ENCODE results near the gene PROZ.
"Not testable (repeated sequence)": the region's sequence is repeated elsewhere in the genome, so short reads cannot be mapped to it uniquely, and the experiment has no call there.

Gene PROZ

DNA sequence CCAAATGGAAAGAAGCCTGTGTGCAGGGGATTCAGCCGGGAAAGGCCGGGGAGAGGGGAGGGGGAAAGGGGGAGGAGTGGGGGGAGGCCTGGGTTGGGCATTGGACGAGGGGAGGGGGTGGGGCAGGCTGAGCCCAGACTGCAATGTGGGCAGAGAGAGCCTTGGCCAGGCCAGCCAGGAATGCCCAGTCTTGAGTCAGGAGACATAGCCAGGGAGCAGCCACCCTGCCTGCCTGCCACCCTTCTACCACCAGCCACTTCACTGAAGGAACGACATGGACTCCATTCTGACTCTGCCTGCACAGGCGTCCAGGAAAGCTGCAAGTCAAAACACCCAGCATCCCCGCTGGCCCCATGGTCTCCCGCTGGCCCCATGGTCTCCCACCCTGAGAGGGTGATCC is 498 bp downstream of the PROZ start:
- DNase-seq = no peak

- DNase-seq = no peak
These were observed 1.3 kb downstream of the PROZ start for GRCh38 chr13:113159701-113160100.

GRCh38 chr13:113160983-113161382 is 2.5 kb downstream of the PROZ start:
- DNase-seq = no peak

DNA sequence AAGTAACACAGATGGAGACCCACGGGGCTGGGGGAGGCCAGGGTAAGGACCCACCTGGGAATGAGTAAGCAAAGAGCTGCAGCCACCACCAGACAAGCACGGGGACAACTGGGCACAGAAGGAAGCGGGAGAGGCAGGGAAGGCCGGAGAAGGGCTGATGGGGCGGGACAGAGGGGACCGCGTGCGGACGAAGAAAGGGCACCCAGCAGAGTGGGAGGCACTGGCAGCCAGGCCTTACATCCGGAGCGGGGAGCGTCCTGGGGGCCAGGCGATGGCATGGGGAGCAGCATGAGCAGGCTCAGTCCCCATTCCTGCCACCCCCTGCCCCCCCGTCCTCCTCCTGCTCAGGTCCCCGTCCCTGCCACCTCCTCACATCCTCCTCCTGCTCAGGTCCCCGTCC is 3.0 kb downstream of the PROZ start:
- DNase-seq = no peak

GRCh38 chr13:113161975-113162374 is 3.5 kb downstream of the PROZ start:
- DNase-seq = not testable (repeated sequence)

DNA sequence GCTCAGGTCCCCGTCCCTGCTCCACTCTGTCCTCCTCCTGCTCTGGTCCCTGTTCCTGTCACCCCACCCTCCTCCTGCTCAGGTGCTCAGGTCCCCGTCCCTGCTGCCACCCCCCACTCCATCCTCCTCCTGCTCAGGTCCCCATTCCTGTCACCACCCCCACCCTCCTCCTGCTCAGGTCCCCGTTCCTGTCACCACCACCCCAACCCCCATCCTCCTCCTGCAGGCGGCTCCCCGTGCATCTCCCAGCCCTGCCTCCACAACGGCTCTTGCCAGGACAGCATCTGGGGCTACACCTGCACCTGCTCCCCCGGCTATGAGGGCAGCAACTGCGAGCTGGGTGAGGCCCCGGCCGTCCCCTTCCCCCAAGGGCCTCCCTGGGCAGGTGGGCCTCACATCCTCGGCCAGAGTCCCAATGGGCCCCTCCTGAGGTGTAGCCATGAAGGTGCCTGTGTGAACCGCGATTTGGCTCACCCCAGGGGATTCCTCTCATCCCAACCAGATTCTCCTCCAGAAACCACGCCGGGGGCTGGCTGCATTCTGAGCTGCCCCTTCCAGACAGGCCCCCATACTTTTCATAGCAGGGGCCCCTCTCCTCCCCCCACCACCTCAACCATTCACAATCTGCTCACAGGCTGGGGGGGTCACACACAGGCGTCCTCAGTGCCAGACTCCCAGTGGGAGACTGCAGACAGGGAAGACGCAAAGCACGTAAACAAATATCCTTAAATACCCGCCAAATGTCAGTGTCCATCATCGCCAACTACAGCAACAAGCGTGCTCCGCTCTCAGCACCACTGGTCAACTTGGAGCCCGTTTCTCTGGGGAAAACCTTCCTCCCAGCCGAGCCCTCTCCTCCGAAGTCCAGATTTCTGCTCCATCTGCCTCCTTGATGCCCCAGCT is 4.6 kb downstream of the PROZ start:
- peak; percentile 22 for DNase-seq

DNA sequence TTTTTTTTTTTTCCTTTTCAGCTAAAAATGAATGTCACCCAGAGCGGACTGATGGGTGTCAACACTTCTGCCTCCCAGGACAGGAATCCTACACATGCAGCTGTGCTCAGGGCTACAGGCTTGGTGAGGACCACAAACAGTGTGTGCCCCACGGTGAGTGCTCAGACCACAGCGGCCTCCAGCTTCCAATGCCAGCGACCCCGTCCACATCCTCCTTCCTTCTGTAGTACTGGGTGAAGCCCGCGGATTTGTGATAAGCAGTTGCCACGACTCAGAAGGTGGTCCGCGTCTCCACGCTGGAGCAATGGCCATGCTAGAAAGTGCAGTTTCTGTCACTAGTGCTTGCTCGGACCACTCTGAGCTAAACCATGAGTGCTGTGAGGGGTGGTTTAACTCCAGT is 6.0 kb downstream of the PROZ start:
- no peak for DNase-seq

GRCh38 chr13:113166266-113166665 is 7.8 kb downstream of the PROZ start:
- no peak for DNase-seq

DNA sequence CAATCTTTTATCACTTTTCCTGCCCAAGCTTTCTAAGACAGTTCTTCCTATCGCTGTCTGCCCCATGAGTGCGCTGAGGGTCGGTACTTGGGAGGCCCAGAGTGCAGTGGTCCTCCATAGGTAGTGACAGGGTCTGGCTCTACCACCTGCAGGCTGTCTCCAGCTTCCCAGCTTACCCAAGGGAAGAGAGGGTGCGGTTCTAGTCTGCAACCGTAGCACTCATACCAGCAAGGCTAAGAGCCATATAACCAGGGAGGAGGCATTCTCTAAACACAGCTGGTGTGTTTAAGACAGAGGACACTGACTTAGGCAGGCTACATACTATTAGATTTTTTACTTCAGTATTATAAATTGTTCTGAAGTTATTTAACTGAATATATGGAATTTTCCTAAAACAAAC is 8.2 kb downstream of the PROZ start:
- DNase-seq = no peak

- DNase-seq = no peak
These were observed 8.7 kb downstream of the PROZ start for GRCh38 chr13:113167155-113167554.

DNA sequence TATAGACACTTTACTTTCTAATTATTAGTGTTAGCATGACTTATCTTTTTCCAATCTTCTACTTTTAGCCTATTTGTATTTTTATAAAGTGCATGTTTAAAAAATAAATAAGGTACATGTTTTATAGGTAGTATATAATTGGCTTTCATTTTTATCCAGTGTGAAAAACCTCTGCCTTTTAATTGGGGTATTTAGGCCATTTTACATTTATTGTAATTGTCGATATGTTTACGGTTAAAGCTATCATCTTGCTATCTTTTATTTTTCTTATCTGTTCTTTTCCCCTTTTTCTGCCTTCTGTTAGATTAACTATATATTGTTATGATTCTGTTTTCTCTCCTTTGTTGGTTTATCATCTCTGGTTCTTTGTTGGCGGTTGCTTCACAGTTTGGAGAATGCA is 9.1 kb downstream of the PROZ start:
- no peak for DNase-seq

DNA sequence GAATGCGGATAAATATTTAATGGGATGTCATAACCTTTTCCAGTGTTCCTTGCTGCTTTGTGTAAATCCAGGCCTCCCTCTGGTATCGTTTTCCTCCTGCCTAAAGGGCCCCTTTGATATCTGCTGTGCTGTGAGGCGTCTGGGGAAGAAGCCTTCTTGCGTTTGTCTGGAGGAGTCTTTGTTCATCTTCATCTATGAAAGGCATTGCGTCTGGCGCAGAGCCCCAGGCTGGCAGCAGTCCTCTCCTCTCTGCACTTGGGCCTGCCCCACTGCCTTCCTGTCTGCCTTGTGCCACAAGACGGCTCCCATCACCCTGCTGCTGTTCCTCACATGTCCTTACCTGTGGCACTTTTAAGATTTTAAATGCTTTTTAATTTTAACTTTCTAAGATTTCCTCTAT is 9.8 kb downstream of the PROZ start:
- no peak for DNase-seq

DNA sequence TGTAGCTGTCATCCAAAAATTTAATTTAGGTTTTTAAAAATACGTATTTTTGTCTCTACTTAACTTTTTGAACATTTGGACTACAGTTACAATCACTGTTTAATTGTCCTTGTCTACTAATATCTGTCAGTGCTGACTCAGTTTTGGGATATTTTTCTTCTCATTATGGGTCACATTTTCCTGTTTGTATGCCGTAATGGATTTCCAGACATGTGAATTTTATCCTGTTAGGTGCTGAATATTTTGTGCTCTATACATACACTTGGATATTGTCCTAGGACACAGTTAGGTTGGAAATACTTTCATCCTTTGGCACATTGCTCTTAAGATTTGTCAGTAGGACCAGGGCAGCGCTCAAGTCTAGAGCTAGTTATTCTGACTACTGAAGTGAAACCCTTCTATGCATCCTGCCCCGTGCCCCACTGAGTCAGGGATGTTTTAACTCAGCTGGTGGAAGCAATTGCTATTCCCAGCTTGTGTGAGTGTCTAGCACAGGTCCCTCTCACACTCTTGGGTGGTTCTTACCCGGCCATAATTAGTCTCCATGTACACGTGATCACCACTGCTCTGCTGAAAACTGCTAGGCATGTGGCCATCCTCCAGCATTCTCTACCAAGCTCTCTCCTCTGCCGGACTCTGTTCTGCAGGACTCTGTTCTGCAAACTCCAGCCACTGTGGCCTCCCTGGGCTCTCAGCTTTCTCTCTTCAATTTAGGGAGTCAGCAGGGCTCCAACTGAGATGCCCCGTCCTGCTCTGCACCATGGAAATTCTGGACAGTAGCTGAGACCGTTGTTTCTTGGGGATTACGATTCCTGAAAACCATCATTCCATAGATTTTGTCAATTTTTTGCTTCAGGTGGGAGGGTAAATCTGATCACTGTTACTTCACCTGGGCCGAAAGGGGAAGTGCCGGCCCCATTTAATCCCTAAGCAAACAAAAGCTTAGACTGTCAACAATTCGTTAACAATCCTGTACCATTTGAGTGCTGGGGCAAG is 11.1 kb downstream of the PROZ start:
- no peak for DNase-seq

- DNase-seq = no peak
These were observed 12.1 kb downstream of the PROZ start for GRCh38 chr13:113170511-113170910.

DNA sequence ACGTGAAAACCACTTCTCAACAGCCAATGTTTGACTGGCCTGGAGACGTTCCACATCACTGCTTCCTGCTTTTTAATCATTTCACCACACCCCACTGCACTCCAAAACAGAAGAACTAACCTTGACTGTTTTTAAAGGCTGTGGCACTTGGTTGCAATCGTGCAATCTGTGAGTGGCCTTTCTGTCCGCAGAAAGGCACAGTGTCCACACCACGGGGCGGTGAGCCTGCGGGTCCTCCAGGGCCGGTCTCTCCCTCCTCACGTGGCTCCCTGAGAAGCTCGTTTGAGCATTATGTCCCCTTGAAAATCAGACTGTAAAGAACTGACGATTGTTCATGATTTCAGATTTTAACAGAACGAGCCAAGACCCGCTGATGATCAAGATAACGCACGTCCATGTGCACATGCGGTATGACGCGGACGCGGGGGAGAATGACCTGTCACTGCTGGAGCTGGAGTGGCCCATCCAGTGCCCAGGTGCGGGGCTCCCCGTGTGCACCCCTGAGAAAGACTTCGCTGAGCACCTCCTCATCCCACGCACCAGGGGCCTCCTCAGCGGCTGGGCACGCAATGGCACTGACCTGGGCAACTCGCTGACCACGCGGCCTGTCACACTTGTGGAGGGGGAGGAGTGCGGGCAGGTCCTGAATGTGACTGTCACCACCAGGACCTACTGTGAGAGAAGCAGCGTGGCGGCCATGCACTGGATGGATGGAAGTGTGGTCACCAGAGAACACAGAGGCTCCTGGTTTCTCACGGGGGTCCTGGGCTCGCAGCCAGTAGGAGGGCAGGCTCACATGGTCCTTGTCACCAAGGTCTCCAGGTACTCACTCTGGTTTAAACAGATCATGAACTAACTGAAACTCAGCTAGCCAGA is 13.0 kb downstream of the PROZ start:
- peak; percentile 76 for DNase-seq

- DNase-seq = no peak
These were observed 14.0 kb downstream of the PROZ start for GRCh38 chr13:113172419-113172926.

DNA sequence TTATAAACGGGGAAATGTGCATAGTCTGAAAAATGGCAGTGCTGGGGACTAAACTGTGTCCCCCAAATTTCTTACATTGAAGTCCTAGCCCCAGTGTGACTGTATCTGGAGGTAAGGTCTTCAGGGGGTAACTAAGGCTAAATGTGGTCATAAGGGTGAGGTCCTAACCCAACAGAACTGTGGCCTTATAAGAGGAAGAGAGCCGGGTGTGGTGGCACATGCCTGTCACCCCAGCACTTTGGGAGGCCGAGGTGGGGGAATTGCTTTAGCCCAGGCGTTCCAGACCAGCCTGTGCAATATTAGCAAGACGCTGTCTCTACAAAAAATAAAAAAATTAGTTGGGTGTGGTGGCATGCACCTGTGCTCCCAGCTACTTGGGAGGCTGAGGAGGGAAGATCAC is 17.8 kb downstream of the PROZ start:
- DNase-seq = no peak

GRCh38 chr13:113176822-113177221 is 18.4 kb downstream of the PROZ start:
- DNase-seq = no peak

DNA sequence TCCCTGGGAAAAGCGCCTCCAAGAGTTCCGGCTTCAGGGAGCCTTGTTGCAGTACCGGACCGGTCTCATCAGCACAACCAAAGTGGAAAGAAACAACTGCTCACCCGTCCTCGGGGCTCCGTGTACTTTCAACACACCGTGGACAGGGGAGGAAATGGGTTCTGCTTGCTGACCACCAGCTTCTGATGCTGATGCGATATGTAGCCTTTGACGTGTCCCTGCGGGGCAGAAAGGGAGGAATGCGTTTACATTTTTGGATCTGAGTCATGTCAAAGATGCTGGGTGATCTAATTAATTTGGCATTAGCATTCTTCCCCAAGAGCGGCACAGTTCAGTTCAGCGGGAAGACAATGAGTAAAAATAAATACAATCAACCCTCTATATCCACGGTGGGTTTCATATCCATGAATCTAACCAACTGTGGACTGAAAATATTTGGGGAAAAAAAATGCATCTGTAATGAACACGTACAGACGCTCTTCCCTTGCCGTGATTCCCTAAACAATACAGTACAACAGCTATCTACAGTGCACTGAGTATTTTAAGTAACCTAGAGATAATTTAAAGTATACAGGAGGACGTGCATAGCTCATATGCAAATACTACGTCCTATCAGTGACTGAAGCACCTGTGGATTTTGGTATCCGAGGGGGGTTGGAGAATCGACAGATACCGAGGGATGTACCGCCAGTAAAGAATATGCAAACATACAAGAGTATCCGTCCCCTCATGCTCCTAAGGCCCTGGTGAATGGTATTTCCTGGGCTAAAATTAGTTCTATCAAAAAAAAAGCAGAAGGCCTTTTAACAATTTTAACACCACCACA is 19.8 kb downstream of the PROZ start:
- no peak for DNase-seq

DNA sequence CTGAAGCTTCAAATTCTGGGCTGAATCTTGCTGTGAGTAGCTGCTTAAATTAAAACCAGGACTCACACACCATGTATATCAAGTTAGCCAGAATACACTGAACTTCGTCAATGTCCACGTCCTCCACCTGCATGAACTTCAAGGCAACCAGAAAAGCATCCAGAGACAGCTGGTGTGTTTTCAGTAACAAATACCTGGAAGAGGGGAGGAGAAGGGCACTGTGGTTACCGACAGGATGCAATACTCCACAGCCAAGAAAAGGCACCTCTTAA is 20.4 kb downstream of the PROZ start:
- DNase-seq = no peak

GRCh38 chr13:113179374-113180230 is 21.2 kb downstream of the PROZ start:
- no peak for DNase-seq

Measured in DMS79 treated with DMSO at 0.1 percent for 48 hours (cell line).